Suprapubic skin (tissue), 4 donors: ENCODE measurements around the gene OSBPL9.

ENCODE experiments used
- CTCF ChIP-seq, 2 donors: fragments of 200-600 bp in 1 of 2; fragments of 450-650 bp in 1 of 2; sonication (generic) in 1 of 2; IDR thresholded peaks; one replicate each; pipeline ENCODE4 v1.5.1; 2016 to 2019; ENCODE audit warnings: antibody characterized with exemption in 2 of 2, mild to moderate bottlenecking in 1 of 2, moderate library complexity in 1 of 2
- EP300 ChIP-seq: sonication (generic); formaldehyde crosslinking; IDR thresholded peaks from one replicate; pipeline ENCODE4 v1.6.1; 2017; ENCODE audit warnings: antibody characterized with exemption
- POLR2A ChIP-seq, 2 donors: fragments of 450-650 bp; IDR thresholded peaks; one replicate each; pipeline ENCODE4 v1.6.1; 2017; ENCODE audit warnings: antibody characterized with exemption in 2 of 2, mild to moderate bottlenecking in 2 of 2, moderate library complexity in 2 of 2
- POLR2AphosphoS5 ChIP-seq, 3 donors: sonication (generic); formaldehyde crosslinking; IDR thresholded peaks; one replicate each; pipeline ENCODE4 v1.6.1; 2017; ENCODE audit warnings: antibody characterized with exemption in 3 of 3

GRCh38 chr1:51794868-51795267, 178.0 kb downstream of the OSBPL9 start:
- TF ChIP-seq POLR2A (IDR thresholded peaks at IDR 0.05) (no peak), POLR2AphosphoS5 (IDR thresholded peaks at IDR 0.05) (no peak), CTCF (IDR thresholded peaks at IDR 0.05) (no peak), EP300 (no peak)
